HEK293 (cell line): ENCODE data around the gene ETV4.

Experiments
- CTCF ChIA-PET: fragments of 350-600 bp; formaldehyde crosslinking; extraction: SDS; loops from one replicate; lab custom pipeline; 2021; ENCODE audit warnings: antibody characterized with exemption; lab: Yijun Ruan, JAX
- POLR2A ChIA-PET: fragments of 300-600 bp; formaldehyde crosslinking; extraction: SDS; loops from one replicate; lab custom pipeline; 2020; ENCODE audit warnings: antibody characterized with exemption, inconsistent platforms; lab: Yijun Ruan, JAX
- H3K27ac ChIP-seq: fragments of 200-500 bp; sonication (Bioruptor generic); 2 replicates; pipeline ENCODE4 v1.5.1; 2014; ENCODE audit warnings: low read depth, low read length, control low read depth, inconsistent platforms; ENCODE audit errors: extremely low read depth
- H3K36me3 ChIP-seq, 2 experiments: fragments of 200-500 bp in 1 of 2; sonication (Bioruptor generic) in 1 of 2; 1 replicate in 1 of 2; 2 replicates in 1 of 2; pipeline ENCODE4 v1.5.1; 2014 to 2017; ENCODE audit warnings: inconsistent platforms in 2 of 2, low read length in 2 of 2; ENCODE audit not compliant: control insufficient read depth in 2 of 2, insufficient read depth in 1 of 2
- H3K4me1 ChIP-seq: fragments of 200-500 bp; sonication (Bioruptor generic); 2 replicates; pipeline ENCODE4 v1.5.1; 2014; ENCODE audit warnings: mild to moderate bottlenecking, low read length, inconsistent platforms; ENCODE audit not compliant: control insufficient read depth, insufficient read depth
- H3K4me3 ChIP-seq: 2 replicates; pipeline ENCODE4 v1.5.1; 2011; ENCODE audit warnings: low read depth, mild to moderate bottlenecking, control low read depth, low read length, moderate library complexity
- H3K9me3 ChIP-seq: fragments of 200-500 bp; sonication (Bioruptor generic); 2 replicates; pipeline ENCODE4 v1.5.1; 2014; ENCODE audit warnings: low read depth, low read length, inconsistent platforms; ENCODE audit not compliant: control insufficient read depth, insufficient read depth
- GFI1B ChIP-seq: fragments of 450-650 bp; formaldehyde crosslinking; IDR thresholded peaks from 2 replicates; pipeline ENCODE4 v1.5.1; 2016; ENCODE audit warnings: missing biosample characterization, missing genetic modification characterization
- KLF17 ChIP-seq: fragments of 450-650 bp; formaldehyde crosslinking; IDR thresholded peaks from 2 replicates; pipeline ENCODE4 v1.5.1; 2016; ENCODE audit warnings: missing biosample characterization, missing genetic modification characterization
- SCRT2 ChIP-seq: fragments of 450-650 bp; formaldehyde crosslinking; IDR thresholded peaks from 2 replicates; pipeline ENCODE4 v1.5.1; 2016; ENCODE audit warnings: missing biosample characterization, missing genetic modification characterization
- ZFP69B ChIP-seq: fragments of 450-650 bp; formaldehyde crosslinking; IDR thresholded peaks from 2 replicates; pipeline ENCODE4 v1.5.1; 2016; ENCODE audit warnings: missing biosample characterization, missing genetic modification characterization
- ZNF23 ChIP-seq: fragments of 450-650 bp; formaldehyde crosslinking; IDR thresholded peaks from 2 replicates; pipeline ENCODE4 v1.5.1; 2016; ENCODE audit warnings: missing biosample characterization, missing genetic modification characterization, borderline replicate concordance
- ZNF354C ChIP-seq: fragments of 450-650 bp; formaldehyde crosslinking; IDR thresholded peaks from 2 replicates; pipeline ENCODE4 v1.5.1; 2016; ENCODE audit warnings: missing biosample characterization, missing genetic modification characterization, low read depth, borderline replicate concordance
- ZNF433 ChIP-seq: fragments of 450-650 bp; formaldehyde crosslinking; IDR thresholded peaks from 2 replicates; pipeline ENCODE4 v1.5.1; 2016; ENCODE audit warnings: missing biosample characterization, missing genetic modification characterization, low read depth
- ZNF449 ChIP-seq: fragments of 450-650 bp; formaldehyde crosslinking; IDR thresholded peaks from 2 replicates; pipeline ENCODE4 v1.5.1; 2017; ENCODE audit warnings: missing biosample characterization, mild to moderate bottlenecking, missing genetic modification characterization, moderate library complexity
- ZNF501 ChIP-seq: fragments of 450-650 bp; formaldehyde crosslinking; IDR thresholded peaks from 2 replicates; pipeline ENCODE4 v1.5.1; 2016; ENCODE audit warnings: missing biosample characterization, missing genetic modification characterization
- ZNF514 ChIP-seq: fragments of 450-650 bp; formaldehyde crosslinking; IDR thresholded peaks from 2 replicates; pipeline ENCODE4 v1.5.1; 2016; ENCODE audit warnings: missing biosample characterization, missing genetic modification characterization
- ZNF548 ChIP-seq: fragments of 450-650 bp; formaldehyde crosslinking; IDR thresholded peaks from 2 replicates; pipeline ENCODE4 v1.5.1; 2016; ENCODE audit warnings: missing biosample characterization, missing genetic modification characterization
- ZNF600 ChIP-seq: fragments of 450-650 bp; formaldehyde crosslinking; IDR thresholded peaks from 2 replicates; pipeline ENCODE4 v1.5.1; 2016; ENCODE audit warnings: missing biosample characterization, missing genetic modification characterization
- ZNF664 ChIP-seq: fragments of 450-650 bp; formaldehyde crosslinking; IDR thresholded peaks from 2 replicates; pipeline ENCODE4 v1.5.1; 2016; ENCODE audit warnings: missing biosample characterization, missing genetic modification characterization
- ZNF704 ChIP-seq: fragments of 450-650 bp; formaldehyde crosslinking; IDR thresholded peaks from 2 replicates; pipeline ENCODE4 v1.5.1; 2016; ENCODE audit warnings: missing biosample characterization, missing genetic modification characterization
- ZNF768 ChIP-seq: fragments of 450-650 bp; formaldehyde crosslinking; IDR thresholded peaks from 2 replicates; pipeline ENCODE4 v1.5.1; 2018; ENCODE audit warnings: missing biosample characterization, mild to moderate bottlenecking, missing genetic modification characterization

The ETV4 gene

GRCh38 chr17:43526886-43527648 is 19.1 kb downstream of the ETV4 start:
- Histone ChIP-seq H3K9me3 (no peaks in the 10 kb centered on the region), H3K27ac (no peak overlapping the region), H3K4me3 (no peak overlapping the region), H3K4me1 (peaks cover 18% of the 10 kb centered on the region), H3K36me3 (peaks cover 21 to 59% of the 10 kb centered on the region in 2 experiments)
- POLR2A ChIA-PET, result interaction anchor here (0.6 kb wide), 1 partner anchor 413 kb away, joined by 4 read pairs; no protein-coding TSS in a partner anchor
- CTCF ChIA-PET, result interaction anchor here (0.6 to 3.9 kb wide), 9 partner anchors 10 to 595 kb away, joined by 3 to 26 read pairs (median 6); partner anchors contain the start of gene DHX8
- TF ChIP-seq SCRT2 (tag by site-specific recombination), result peak; percentile 88
- peak; percentile 76 for TF ChIP-seq ZNF449 (tag by site-specific recombination)
- TF ChIP-seq ZNF433 (tag by site-specific recombination), result no peak

- no peak overlapping the region for H3K27ac ChIP-seq
- H3K4me3 ChIP-seq, result no peak overlapping the region
- no peaks in the 10 kb centered on the region for H3K9me3 ChIP-seq
- POLR2A ChIA-PET, result interaction anchor here (0.6 to 0.7 kb wide), 2 partner anchors 48 to 375 kb away, joined by 3 to 8 read pairs; no protein-coding TSS in a partner anchor
- peaks cover 3% of the 10 kb centered on the region; the same call in 1 of the 2 replicates for H3K4me1 ChIP-seq
- H3K36me3 ChIP-seq, result peaks cover 37 to 79% of the 10 kb centered on the region in 2 experiments
- CTCF ChIA-PET, result interaction anchor here (1.7 to 3.9 kb wide), 5 partner anchors 41 to 148 kb away, joined by 4 to 26 read pairs (median 8); partner anchors contain the start of gene DHX8
- peak; percentile 79 for TF ChIP-seq ZNF600 (tag by site-specific recombination)
- TF ChIP-seq ZNF768, result no peak
Observed at GRCh38 chr17:43524945-43525575, 21.1 kb downstream of the ETV4 start.

- H3K36me3 ChIP-seq, result peaks cover 55 to 100% of the 10 kb centered on the region in 2 experiments
- H3K4me3 ChIP-seq, result no peak overlapping the region
- H3K27ac ChIP-seq, result no peak overlapping the region
- CTCF ChIA-PET, result interaction anchor here (0.5 to 5.3 kb wide), 10 partner anchors 8 to 446 kb away, joined by 3 to 55 read pairs (median 3); no protein-coding TSS in a partner anchor
- H3K4me1 ChIP-seq, result peaks cover 15% of the 10 kb centered on the region
- TF ChIP-seq GFI1B (tag by site-specific recombination) (no peak), ZNF548 (no peak), ZFP69B (tag by site-specific recombination) (no peak), KLF17 (tag by site-specific recombination) (no peak), ZNF501 (tag by site-specific recombination) (no peak), ZNF664 (tag by site-specific recombination) (no peak), ZNF704 (tag by site-specific recombination) (no peak), ZNF514 (tag by site-specific recombination) (no peak), ZNF354C (no peak), ZNF23 (tag by site-specific recombination) (no peak)
- TF ChIP-seq, all 188 proteins: peak for 0
- POLR2A ChIA-PET, result no interaction called here
- H3K9me3 ChIP-seq, result no peaks in the 10 kb centered on the region
Observed at GRCh38 chr17:43521389-43521788, 24.8 kb downstream of the ETV4 start.
